Eye (tissue), 1 donor: ENCODE results near the gene B4GALNT1.
"Not testable (repeated sequence)": the region's sequence is repeated elsewhere in the genome, so short reads cannot be mapped to it uniquely, and the experiment has no call there.

Source experiments
- DNase-seq: peaks from one replicate; pipeline ENCODE4 v3.0.0-alpha.2; 2015

The B4GALNT1 gene

GRCh38 chr12:57606821-57607220 is 26.2 kb downstream of the B4GALNT1 start:
- no peak for DNase-seq

- no peak for DNase-seq
Observed at GRCh38 chr12:57606399-57606798, 26.6 kb downstream of the B4GALNT1 start.

GRCh38 chr12:57605811-57606311 is 27.1 kb downstream of the B4GALNT1 start:
- DNase-seq: no peak

GRCh38 chr12:57604992-57605810 is 27.8 kb downstream of the B4GALNT1 start:
- peak; percentile 67 for DNase-seq

GRCh38 chr12:57604454-57604991 is 28.5 kb downstream of the B4GALNT1 start, which contains the start of gene DTX3:
Gene DTX3 (plus strand): TSS chr12:57604824. CDS start chr12:57606518, 1,694 bp downstream.
- DNase-seq: peak; percentile 73

- DNase-seq: peak; percentile 74
Observed at GRCh38 chr12:57603815-57604453, 29.1 kb downstream of the B4GALNT1 start.

- no peak for DNase-seq
Observed at GRCh38 chr12:57603324-57603723, 29.7 kb downstream of the B4GALNT1 start.

- no peak for DNase-seq
Observed at GRCh38 chr12:57602544-57602943, 30.5 kb downstream of the B4GALNT1 start.

GRCh38 chr12:57600395-57600794 is 32.6 kb downstream of the B4GALNT1 start:
- DNase-seq: no peak

GRCh38 chr12:57593187-57593586 is 39.8 kb downstream of the B4GALNT1 start:
- DNase-seq: no peak

GRCh38 chr12:57592551-57593165 is 40.3 kb downstream of the B4GALNT1 start:
- DNase-seq: no peak

- no peak for DNase-seq
Observed at GRCh38 chr12:57591782-57592325, 41.1 kb downstream of the B4GALNT1 start.

GRCh38 chr12:57590864-57591781 is 41.9 kb downstream of the B4GALNT1 start, which contains the start of gene PIP4K2C:
Gene PIP4K2C (plus strand): TSS chr12:57591192. CDS start chr12:57591290, 98 bp downstream.
- peak; percentile 82 for DNase-seq

GRCh38 chr12:57590479-57590863 is 42.5 kb downstream of the B4GALNT1 start:
- no peak for DNase-seq

GRCh38 chr12:57588951-57589610 is 43.9 kb downstream of the B4GALNT1 start:
- DNase-seq: not testable (repeated sequence)

GRCh38 chr12:57586832-57587429 is 46.1 kb downstream of the B4GALNT1 start:
- DNase-seq: no peak

GRCh38 chr12:57586128-57586527 is 46.9 kb downstream of the B4GALNT1 start:
- no peak for DNase-seq

GRCh38 chr12:57585156-57585555 is 47.8 kb downstream of the B4GALNT1 start:
- no peak for DNase-seq

- DNase-seq: no peak
Observed at GRCh38 chr12:57584690-57585089, 48.3 kb downstream of the B4GALNT1 start.

- DNase-seq: no peak
Observed at GRCh38 chr12:57584050-57584449, 49.0 kb downstream of the B4GALNT1 start.
